Cardiac fibroblast (primary cell): ENCODE measurements around the gene PHACTR1.
A peak's percentile ranks its signal among the peaks of the same experiment; 100 is the strongest.

Experiments used
- DNase-seq, 2 donors: peaks; one replicate each; pipeline versions ENCODE4 v3.0.0 to v3.0.0-alpha.2; 2010; ENCODE audit warnings: low read depth in 2 of 2
- H3K4me3 ChIP-seq, 2 donors: replicated peaks in 1 of 2; 1 replicate in 1 of 2; 2 replicates in 1 of 2; pipeline ENCODE4 v1.5.1; 2011; ENCODE audit warnings: low read depth in 2 of 2, low read length in 2 of 2, mild to moderate bottlenecking in 2 of 2, moderate library complexity in 1 of 2
- CTCF ChIP-seq: IDR thresholded peaks from one replicate; pipeline ENCODE4 v1.5.1; 2011; ENCODE audit warnings: low read depth, mild to moderate bottlenecking, low read length, inconsistent platforms

Gene PHACTR1

GRCh38 chr6:12861603-12862002 lies 145.0 kb downstream of the PHACTR1 start:
- H3K4me3 ChIP-seq, result no peak overlapping the region
- no peak for DNase-seq
- TF ChIP-seq CTCF, result no peak

GRCh38 chr6:12865117-12865516 lies 148.6 kb downstream of the PHACTR1 start:
- TF ChIP-seq CTCF, result no peak
- no peak for DNase-seq
- H3K4me3 ChIP-seq, result no peak overlapping the region

GRCh38 chr6:12865671-12866181 lies 149.2 kb downstream of the PHACTR1 start:
- no peak for TF ChIP-seq CTCF
- H3K4me3 ChIP-seq, result no peak overlapping the region
- no peak for DNase-seq

GRCh38 chr6:12866422-12867029 lies 150.0 kb downstream of the PHACTR1 start:
- DNase-seq, result no peak
- H3K4me3 ChIP-seq, result no peak overlapping the region
- TF ChIP-seq CTCF, result no peak

GRCh38 chr6:12869816-12870432 lies 153.4 kb downstream of the PHACTR1 start:
- TF ChIP-seq CTCF, result no peak
- DNase-seq, result no peak

GRCh38 chr6:12873691-12874090 lies 157.1 kb downstream of the PHACTR1 start:
- DNase-seq, result peak in 1 of 2 donors; percentile 10
- no peak for TF ChIP-seq CTCF
- H3K4me3 ChIP-seq, result no peak overlapping the region

More at GRCh38 chr6:12869816-12870432, 153.4 kb downstream of the PHACTR1 start:
- no peak overlapping the region for H3K4me3 ChIP-seq
